PC-3 (cell line): ENCODE results near the gene FUBP3. TPM values are rescaled to one million over a fixed set of nuclear protein-coding genes. Genes with fewer than 3 reads are reported as not detected.

Experiments
- ATAC-seq: fragments of 200-7000 bp; cut with Tn5 transposase; 2 replicates; pipeline ENCODE4 v1.9.1; 2020; ENCODE audit warnings: mild to moderate bottlenecking, moderate library complexity
- BruUV-seq: library from RNA; stranded (reverse); fragments of 400-500 nt; replicated peaks from 2 replicates; lab custom pipeline; 2021; lab: Mats Ljungman, UMichigan
- CTCF ChIA-PET: fragments of 300-600 bp; sonication (Branson Sonifier 250); formaldehyde crosslinking; loops from one replicate; lab custom pipeline; 2022; ENCODE audit warnings: antibody characterized with exemption; lab: Charles Lee
- POLR2A ChIA-PET: fragments of 300-600 bp; sonication (Branson Sonifier 250); formaldehyde crosslinking; loops from one replicate; lab custom pipeline; 2022; ENCODE audit warnings: antibody characterized with exemption; ENCODE audit not compliant: unreplicated experiment; lab: Charles Lee
- DNase-seq: peaks from one replicate; pipeline ENCODE4 v3.0.0-alpha.2; 2015
- H2AFZ ChIP-seq: fragments of 300-600 bp; sonication (generic); 2 replicates; pipeline ENCODE4 v1.6.0; 2016; ENCODE audit warnings: antibody characterized with exemption, low read length
- H3F3A ChIP-seq: fragments of 300-600 bp; sonication (generic); one replicate; pipeline ENCODE4 v1.6.0; 2017; ENCODE audit warnings: antibody characterized with exemption, low read length, control low read depth, mild to moderate bottlenecking; ENCODE audit not compliant: unreplicated experiment
- H3K27ac ChIP-seq: fragments of 300-600 bp; sonication (generic); 2 replicates; pipeline ENCODE4 v1.5.1; 2016; ENCODE audit warnings: mild to moderate bottlenecking, low read length
- H3K27me3 ChIP-seq: fragments of 300-600 bp; sonication (generic); 2 replicates; pipeline ENCODE4 v1.6.1; 2016; ENCODE audit warnings: low read length, mixed read lengths
- H3K36me3 ChIP-seq: fragments of 300-600 bp; sonication (generic); 2 replicates; pipeline ENCODE4 v1.6.1; 2016; ENCODE audit warnings: low read depth, mixed run types, low read length, mixed read lengths
- H3K4me1 ChIP-seq: fragments of 300-600 bp; sonication (generic); 2 replicates; pipeline ENCODE4 v1.5.1; 2016; ENCODE audit warnings: low read length; ENCODE audit not compliant: insufficient read depth
- H3K4me2 ChIP-seq: fragments of 300-600 bp; sonication (generic); 2 replicates; pipeline ENCODE4 v1.6.0; 2016; ENCODE audit warnings: low read length
- H3K4me3 ChIP-seq: fragments of 300-600 bp; sonication (generic); 2 replicates; pipeline ENCODE4 v1.5.1; 2016; ENCODE audit warnings: mild to moderate bottlenecking, low read length, mixed read lengths
- H3K79me2 ChIP-seq: fragments of 300-600 bp; sonication (generic); 2 replicates; pipeline ENCODE4 v1.6.1; 2017; ENCODE audit warnings: low read length, mixed read lengths
- H3K9ac ChIP-seq: fragments of 300-600 bp; sonication (generic); 2 replicates; pipeline ENCODE4 v1.6.0; 2016; ENCODE audit warnings: mild to moderate bottlenecking, low read length
- H3K9me2 ChIP-seq: fragments of 300-600 bp; sonication (generic); replicated peaks from 2 replicates; pipeline ENCODE4 v1.6.1; 2016; ENCODE audit warnings: mixed run types, low read length, mixed read lengths
- H3K9me3 ChIP-seq: fragments of 300-600 bp; sonication (generic); 2 replicates; pipeline ENCODE4 v1.6.1; 2016; ENCODE audit warnings: low read length, mixed read lengths
- H4K20me1 ChIP-seq: fragments of 300-600 bp; sonication (generic); 2 replicates; pipeline ENCODE4 v1.6.1; 2016; ENCODE audit warnings: low read length, mixed read lengths
- CTCF ChIP-seq: fragments of 300-600 bp; sonication (generic); conservative IDR thresholded peaks from 2 replicates; pipeline ENCODE4 v1.5.1; 2017; ENCODE audit warnings: antibody characterized with exemption, low read depth, mild to moderate bottlenecking, low read length
- EZH2 ChIP-seq: fragments of 300-600 bp; sonication (generic); IDR thresholded peaks from one replicate; pipeline ENCODE4 v1.6.1; 2017; ENCODE audit warnings: antibody characterized with exemption, mild to moderate bottlenecking, low read length; ENCODE audit not compliant: unreplicated experiment
- EZH2phosphoT487 ChIP-seq: fragments of 300-600 bp; sonication (generic); IDR thresholded peaks from 2 replicates; pipeline ENCODE4 v1.6.1; 2018; ENCODE audit warnings: mild to moderate bottlenecking, antibody characterized with exemption, low read length, borderline replicate concordance
- intact Hi-C: fragments of 100-400 bp; cut with micrococcal nuclease; formaldehyde crosslinking; loops from 2 replicates; pipeline ENCODE4 v1.9.0; 2023
- total RNA-seq: library from RNA; depleted of rRNA; stranded (reverse); fragments of >200 nt; gene quantifications from 2 replicates; pipeline ENCODE4 v1.2.3, GENCODE V29; 2014

FUBP3 gene
- total RNA-seq, 1 experiment from 2014 or later: 53.7 TPM

- Histone ChIP-seq H4K20me1 (no peaks in the 10 kb centered on the region), H3K36me3 (no peaks in the 10 kb centered on the region), H3K9me3 (no peaks in the 10 kb centered on the region), H3K9me2 (no peaks in the 10 kb centered on the region), H3K4me1 (no peaks in the 10 kb centered on the region), H3K27me3 (no peaks in the 10 kb centered on the region), H3K79me2 (no peaks in the 10 kb centered on the region), H3K27ac (no peak overlapping the region), H3K4me2 (no peak overlapping the region), H3K4me3 (no peak overlapping the region), H3F3A (no peaks in the 10 kb centered on the region), H3K9ac (no peak overlapping the region), H2AFZ (no peak overlapping the region)
- TF ChIP-seq CTCF (no peak), EZH2 (no peak), EZH2phosphoT487 (no peak)
- BruUV-seq: no TSS peak
- ATAC-seq (no peak), DNase-seq (no peak)
- intact Hi-C loops: no loop called here
- ChIA-PET CTCF (no interaction called here), POLR2A (no interaction called here)
These were observed 47.7 kb upstream of the FUBP3 start for GRCh38 chr9:130531670-130532069.

GRCh38 chr9:130532426-130533080 is 46.8 kb upstream of the FUBP3 start:
- ATAC-seq (no peak), DNase-seq (no peak)
- no peak for TF ChIP-seq EZH2
- no peak for TF ChIP-seq CTCF
- no peak for TF ChIP-seq EZH2phosphoT487
- H3K4me2 ChIP-seq: no peak overlapping the region
- no peaks in the 10 kb centered on the region for H3K27me3 ChIP-seq
- H3K4me1 ChIP-seq: no peaks in the 10 kb centered on the region
- H4K20me1 ChIP-seq: no peaks in the 10 kb centered on the region
- H3K9ac ChIP-seq: no peak overlapping the region
- H3K9me3 ChIP-seq: no peaks in the 10 kb centered on the region
- no peaks in the 10 kb centered on the region for H3K36me3 ChIP-seq
- H3K9me2 ChIP-seq: no peaks in the 10 kb centered on the region
- H3K27ac ChIP-seq: no peak overlapping the region
- BruUV-seq: no TSS peak
- ChIA-PET POLR2A (no interaction called here), CTCF (no interaction called here)
- no peak overlapping the region for H3K4me3 ChIP-seq
- H2AFZ ChIP-seq: no peak overlapping the region
- no peaks in the 10 kb centered on the region for H3K79me2 ChIP-seq
- intact Hi-C loops: no loop called here
- H3F3A ChIP-seq: no peaks in the 10 kb centered on the region

- intact Hi-C loops: no loop called here
- BruUV-seq: no TSS peak
- CTCF ChIA-PET: no interaction called here
These were observed 43.4 kb upstream of the FUBP3 start for GRCh38 chr9:130535818-130536521.

More at GRCh38 chr9:130535818-130536521, 43.4 kb upstream of the FUBP3 start:
- Histone ChIP-seq H3F3A (no peaks in the 10 kb centered on the region), H3K27me3 (no peaks in the 10 kb centered on the region), H3K4me2 (peak overlapping the region; percentile 72), H4K20me1 (no peaks in the 10 kb centered on the region), H2AFZ (peak overlapping the region; percentile 75), H3K9me2 (no peaks in the 10 kb centered on the region), H3K79me2 (no peaks in the 10 kb centered on the region), H3K9ac (no peak overlapping the region), H3K36me3 (no peaks in the 10 kb centered on the region), H3K4me3 (peak overlapping the region; percentile 35; the same call in 1 of the 2 replicates), H3K4me1 (peaks cover 12% of the 10 kb centered on the region), H3K9me3 (no peaks in the 10 kb centered on the region), H3K27ac (no peak overlapping the region)
- peak; percentile 6 for DNase-seq
- ATAC-seq: peak; percentile 41
- TF ChIP-seq EZH2 (no peak), EZH2phosphoT487 (no peak), CTCF (no peak)
- POLR2A ChIA-PET: no interaction called here
